ENCODE measurements around the gene COPZ2.
"Not testable (repeated sequence)": the region's sequence is repeated elsewhere in the genome, so short reads cannot be mapped to it uniquely, and the experiment has no call there.

COPZ2 gene

GRCh38 chr17:48047741-48048383 is 10.3 kb upstream of the COPZ2 start, which contains the start of gene NFE2L1:
NFE2L1 (plus strand) TSS chr17:48048359; CDS start chr17:48051119, 2,760 bp downstream.
- H3K4me3 Mint-ChIP-seq, result peak within 1 kb of the TSS; percentile 100
- peak within 1 kb of the TSS; percentile 100 for H3K27ac Mint-ChIP-seq
- peaks cover 12% of the 10 kb centered on the region for H3K36me3 Mint-ChIP-seq
- no peaks in the 10 kb centered on the region for H3K9me3 Mint-ChIP-seq
- peaks cover 47% of the 10 kb centered on the region for H3K4me1 Mint-ChIP-seq
- H3K27me3 Mint-ChIP-seq, result no peaks in the 10 kb centered on the region

GRCh38 chr17:48047113-48047740 is 9.6 kb upstream of the COPZ2 start:
- Mint-ChIP-seq H3K4me1 (peaks cover 42% of the 10 kb centered on the region), H3K36me3 (peaks cover 12% of the 10 kb centered on the region), H3K4me3 (peak overlapping the region; percentile 100)

GRCh38 chr17:48046296-48046695 is 8.7 kb upstream of the COPZ2 start:
- Mint-ChIP-seq H3K4me1 (peaks cover 33% of the 10 kb centered on the region), H3K36me3 (peaks cover 12% of the 10 kb centered on the region), H3K9me3 (no peaks in the 10 kb centered on the region), H3K27ac (peak overlapping the region; percentile 100), H3K4me3 (peak overlapping the region; percentile 100), H3K27me3 (no peaks in the 10 kb centered on the region)

More at GRCh38 chr17:48047113-48047740, 9.6 kb upstream of the COPZ2 start:
- no peaks in the 10 kb centered on the region for H3K9me3 Mint-ChIP-seq
- H3K27me3 Mint-ChIP-seq, result no peaks in the 10 kb centered on the region
- H3K27ac Mint-ChIP-seq, result peak overlapping the region; percentile 100

- Mint-ChIP-seq H3K36me3 (peaks cover 8% of the 10 kb centered on the region), H3K27ac (peak overlapping the region; percentile 47), H3K9me3 (no peaks in the 10 kb centered on the region), H3K4me1 (peaks cover 27% of the 10 kb centered on the region), H3K4me3 (no peak overlapping the region), H3K27me3 (no peaks in the 10 kb centered on the region)
Measured at GRCh38 chr17:48045316-48046001, 7.9 kb upstream of the COPZ2 start.

GRCh38 chr17:48044851-48045250 is 7.3 kb upstream of the COPZ2 start:
- peaks cover 7% of the 10 kb centered on the region for H3K36me3 Mint-ChIP-seq
- no peaks in the 10 kb centered on the region for H3K27me3 Mint-ChIP-seq
- H3K9me3 Mint-ChIP-seq, result no peaks in the 10 kb centered on the region
- no peak overlapping the region for H3K27ac Mint-ChIP-seq
- no peak overlapping the region for H3K4me3 Mint-ChIP-seq
- H3K4me1 Mint-ChIP-seq, result peaks cover 21% of the 10 kb centered on the region

GRCh38 chr17:48043176-48043575 is 5.6 kb upstream of the COPZ2 start:
- no peak overlapping the region for H3K4me3 Mint-ChIP-seq
- peaks cover 5% of the 10 kb centered on the region for H3K36me3 Mint-ChIP-seq
- H3K9me3 Mint-ChIP-seq, result no peaks in the 10 kb centered on the region
- peaks cover 3% of the 10 kb centered on the region for H3K27me3 Mint-ChIP-seq
- H3K27ac Mint-ChIP-seq, result no peak overlapping the region
- peaks cover 16% of the 10 kb centered on the region for H3K4me1 Mint-ChIP-seq

- Mint-ChIP-seq H3K4me3 (peak overlapping the region; percentile 91), H3K27me3 (peaks cover 8% of the 10 kb centered on the region), H3K4me1 (peaks cover 7% of the 10 kb centered on the region), H3K9me3 (no peaks in the 10 kb centered on the region), H3K36me3 (no peaks in the 10 kb centered on the region), H3K27ac (no peak overlapping the region)
Measured at GRCh38 chr17:48038687-48039086, 1.1 kb upstream of the COPZ2 start.

GRCh38 chr17:48037838-48038323 is 284 bp upstream of the COPZ2 start:
- Mint-ChIP-seq H3K9me3 (no peaks in the 10 kb centered on the region), H3K27ac (no peak overlapping the region), H3K4me3 (peak overlapping the region; percentile 91), H3K27me3 (peaks cover 10% of the 10 kb centered on the region), H3K4me1 (peaks cover 7% of the 10 kb centered on the region), H3K36me3 (no peaks in the 10 kb centered on the region)

- Mint-ChIP-seq H3K4me1 (peaks cover 7% of the 10 kb centered on the region), H3K36me3 (no peaks in the 10 kb centered on the region), H3K9me3 (no peaks in the 10 kb centered on the region), H3K27ac (no peak overlapping the region), H3K27me3 (peaks cover 10% of the 10 kb centered on the region), H3K4me3 (peak overlapping the region; percentile 79)
Measured at GRCh38 chr17:48036693-48037035, 933 bp downstream of the COPZ2 start.

- H3K27me3 Mint-ChIP-seq, result peaks cover 12% of the 10 kb centered on the region
- not testable (repeated sequence) for H3K4me3 Mint-ChIP-seq
Measured at GRCh38 chr17:48034734-48035133, 2.9 kb downstream of the COPZ2 start.

GRCh38 chr17:48031966-48032365 is 5.6 kb downstream of the COPZ2 start:
- H3K27me3 Mint-ChIP-seq, result peaks cover 9% of the 10 kb centered on the region
- no peaks in the 10 kb centered on the region for H3K9me3 Mint-ChIP-seq
- no peaks in the 10 kb centered on the region for H3K36me3 Mint-ChIP-seq

More at GRCh38 chr17:48034734-48035133, 2.9 kb downstream of the COPZ2 start:
- H3K4me1 Mint-ChIP-seq, H3K27ac Mint-ChIP-seq, H3K36me3 Mint-ChIP-seq, H3K9me3 Mint-ChIP-seq: not testable (repeated sequence)

GRCh38 chr17:48030531-48030930 is 7.1 kb downstream of the COPZ2 start:
- H3K27ac Mint-ChIP-seq, result no peak overlapping the region
- no peaks in the 10 kb centered on the region for H3K9me3 Mint-ChIP-seq
- H3K36me3 Mint-ChIP-seq, result no peaks in the 10 kb centered on the region
- H3K4me1 Mint-ChIP-seq, result peaks cover 16% of the 10 kb centered on the region
- no peak overlapping the region for H3K4me3 Mint-ChIP-seq
- peaks cover 7% of the 10 kb centered on the region for H3K27me3 Mint-ChIP-seq

More at GRCh38 chr17:48031966-48032365, 5.6 kb downstream of the COPZ2 start:
- H3K4me1 Mint-ChIP-seq, result peaks cover 3% of the 10 kb centered on the region
- no peak overlapping the region for H3K27ac Mint-ChIP-seq
- no peak overlapping the region for H3K4me3 Mint-ChIP-seq

GRCh38 chr17:48028736-48029135 is 8.9 kb downstream of the COPZ2 start:
- H3K4me1 Mint-ChIP-seq, result peaks cover 30% of the 10 kb centered on the region
- H3K9me3 Mint-ChIP-seq, result no peaks in the 10 kb centered on the region
- peak overlapping the region; percentile 37 for H3K27ac Mint-ChIP-seq
- peaks cover 14% of the 10 kb centered on the region for H3K27me3 Mint-ChIP-seq
- no peak overlapping the region for H3K4me3 Mint-ChIP-seq
- H3K36me3 Mint-ChIP-seq, result no peaks in the 10 kb centered on the region

GRCh38 chr17:48027322-48027981 is 10.1 kb downstream of the COPZ2 start:
- Mint-ChIP-seq H3K36me3 (no peaks in the 10 kb centered on the region), H3K4me1 (peaks cover 30% of the 10 kb centered on the region), H3K9me3 (no peaks in the 10 kb centered on the region), H3K4me3 (no peak overlapping the region), H3K27ac (no peak overlapping the region), H3K27me3 (peaks cover 18% of the 10 kb centered on the region)

GRCh38 chr17:48026502-48027321 is 10.9 kb downstream of the COPZ2 start:
- H3K4me3 Mint-ChIP-seq, result no peak overlapping the region
- H3K27me3 Mint-ChIP-seq, result peaks cover 22% of the 10 kb centered on the region
- no peaks in the 10 kb centered on the region for H3K9me3 Mint-ChIP-seq
- H3K27ac Mint-ChIP-seq, result no peak overlapping the region
- peaks cover 30% of the 10 kb centered on the region for H3K4me1 Mint-ChIP-seq
- no peaks in the 10 kb centered on the region for H3K36me3 Mint-ChIP-seq
